Memory B cell (primary cell): ENCODE measurements around the gene MINDY1.

Experiments used
- ATAC-seq: fragments of 150-1000 bp; cut with Tn5 transposase; 2 replicates; pipeline ENCODE4 v1.10.0; 2021; ENCODE audit warnings: low read depth, mild to moderate bottlenecking, moderate library complexity
- DNase-seq, 2 donors: peaks; one replicate each; pipeline ENCODE4 v3.0.0; 2022; ENCODE audit warnings: low spot score in 2 of 2
- H3K27ac Mint-ChIP-seq: one replicate; pipeline ENCODE4 v1.8.0; 2022; ENCODE audit warnings: mild to moderate bottlenecking, moderate library complexity, mixed read lengths
- H3K27me3 Mint-ChIP-seq: one replicate; pipeline ENCODE4 v1.8.0; 2022; ENCODE audit warnings: mixed read lengths
- H3K36me3 Mint-ChIP-seq: one replicate; pipeline ENCODE4 v1.8.0; 2022; ENCODE audit warnings: mild to moderate bottlenecking, mixed read lengths
- H3K4me1 Mint-ChIP-seq: one replicate; pipeline ENCODE4 v1.8.0; 2022; ENCODE audit warnings: mixed read lengths
- H3K4me3 Mint-ChIP-seq: one replicate; pipeline ENCODE4 v1.8.0; 2022; ENCODE audit warnings: mild to moderate bottlenecking, moderate library complexity, mixed read lengths
- H3K9me3 Mint-ChIP-seq: one replicate; pipeline ENCODE4 v1.8.0; 2022; ENCODE audit warnings: mixed read lengths

Gene MINDY1

GRCh38 chr1:150971583-150972416 is 34.9 kb downstream of the MINDY1 start:
- Mint-ChIP-seq H3K36me3 (peaks cover 18% of the 10 kb centered on the region), H3K4me1 (peaks cover 33% of the 10 kb centered on the region)
- ATAC-seq: no peak

GRCh38 chr1:150970808-150971582 is 35.7 kb downstream of the MINDY1 start:
- Mint-ChIP-seq H3K4me1 (peaks cover 28% of the 10 kb centered on the region), H3K4me3 (no peak overlapping the region)
- no peak for ATAC-seq

More at GRCh38 chr1:150971583-150972416, 34.9 kb downstream of the MINDY1 start:
- H3K9me3 Mint-ChIP-seq: no peaks in the 10 kb centered on the region
- H3K4me3 Mint-ChIP-seq: peak overlapping the region; percentile 89
- DNase-seq: no peak
- H3K27ac Mint-ChIP-seq: peak overlapping the region; percentile 91
- no peaks in the 10 kb centered on the region for H3K27me3 Mint-ChIP-seq

GRCh38 chr1:150969626-150970025 is 37.1 kb downstream of the MINDY1 start:
- H3K27ac Mint-ChIP-seq: peak overlapping the region; percentile 56
- no peak for DNase-seq
- H3K4me3 Mint-ChIP-seq: no peak overlapping the region
- H3K36me3 Mint-ChIP-seq: peaks cover 24% of the 10 kb centered on the region
- H3K4me1 Mint-ChIP-seq: peaks cover 28% of the 10 kb centered on the region
- no peaks in the 10 kb centered on the region for H3K27me3 Mint-ChIP-seq
- ATAC-seq: no peak
- H3K9me3 Mint-ChIP-seq: no peaks in the 10 kb centered on the region

More at GRCh38 chr1:150970808-150971582, 35.7 kb downstream of the MINDY1 start:
- no peaks in the 10 kb centered on the region for H3K9me3 Mint-ChIP-seq
- H3K27ac Mint-ChIP-seq: peak overlapping the region; percentile 56
- H3K36me3 Mint-ChIP-seq: peaks cover 22% of the 10 kb centered on the region
- H3K27me3 Mint-ChIP-seq: no peaks in the 10 kb centered on the region
- no peak for DNase-seq

- H3K4me3 Mint-ChIP-seq: no peak overlapping the region
- peaks cover 26% of the 10 kb centered on the region for H3K4me1 Mint-ChIP-seq
- no peak for DNase-seq
- peaks cover 35% of the 10 kb centered on the region for H3K36me3 Mint-ChIP-seq
- H3K27ac Mint-ChIP-seq: peak overlapping the region; percentile 74
- no peak for ATAC-seq
- no peaks in the 10 kb centered on the region for H3K27me3 Mint-ChIP-seq
- no peaks in the 10 kb centered on the region for H3K9me3 Mint-ChIP-seq
Measured at GRCh38 chr1:150968491-150968890, 38.2 kb downstream of the MINDY1 start.

- peaks cover 40% of the 10 kb centered on the region for H3K36me3 Mint-ChIP-seq
- H3K27ac Mint-ChIP-seq: peak overlapping the region; percentile 74
- ATAC-seq: no peak
- no peaks in the 10 kb centered on the region for H3K9me3 Mint-ChIP-seq
- no peak overlapping the region for H3K4me3 Mint-ChIP-seq
- no peak for DNase-seq
- peaks cover 20% of the 10 kb centered on the region for H3K4me1 Mint-ChIP-seq
- H3K27me3 Mint-ChIP-seq: no peaks in the 10 kb centered on the region
Measured at GRCh38 chr1:150967936-150968335, 38.8 kb downstream of the MINDY1 start.

GRCh38 chr1:150966011-150966410 is 40.7 kb downstream of the MINDY1 start:
- ATAC-seq (no peak), DNase-seq (no peak)
- peaks cover 6% of the 10 kb centered on the region for H3K4me1 Mint-ChIP-seq
- H3K4me3 Mint-ChIP-seq: no peak overlapping the region
- no peak overlapping the region for H3K27ac Mint-ChIP-seq
- H3K27me3 Mint-ChIP-seq: no peaks in the 10 kb centered on the region
- peaks cover 45% of the 10 kb centered on the region for H3K36me3 Mint-ChIP-seq
- H3K9me3 Mint-ChIP-seq: no peaks in the 10 kb centered on the region

GRCh38 chr1:150965605-150966004 is 41.1 kb downstream of the MINDY1 start:
- DNase-seq: no peak
- H3K36me3 Mint-ChIP-seq: peaks cover 46% of the 10 kb centered on the region
- no peak overlapping the region for H3K27ac Mint-ChIP-seq
- peaks cover 2% of the 10 kb centered on the region for H3K4me1 Mint-ChIP-seq
- H3K9me3 Mint-ChIP-seq: no peaks in the 10 kb centered on the region
- no peaks in the 10 kb centered on the region for H3K27me3 Mint-ChIP-seq
- ATAC-seq: no peak
- H3K4me3 Mint-ChIP-seq: no peak overlapping the region

GRCh38 chr1:150964164-150964489 is 42.6 kb downstream of the MINDY1 start:
- H3K27ac Mint-ChIP-seq: peak overlapping the region; percentile 32

GRCh38 chr1:150963321-150964163 is 43.2 kb downstream of the MINDY1 start:
- no peaks in the 10 kb centered on the region for H3K4me1 Mint-ChIP-seq
- no peak overlapping the region for H3K4me3 Mint-ChIP-seq
- no peaks in the 10 kb centered on the region for H3K9me3 Mint-ChIP-seq
- no peak for ATAC-seq
- no peak for DNase-seq
- H3K36me3 Mint-ChIP-seq: peaks cover 52% of the 10 kb centered on the region
- H3K27ac Mint-ChIP-seq: peak overlapping the region; percentile 56
- H3K27me3 Mint-ChIP-seq: no peaks in the 10 kb centered on the region

More at GRCh38 chr1:150964164-150964489, 42.6 kb downstream of the MINDY1 start:
- Mint-ChIP-seq H3K27me3 (no peaks in the 10 kb centered on the region), H3K4me3 (no peak overlapping the region), H3K4me1 (no peaks in the 10 kb centered on the region), H3K36me3 (peaks cover 55% of the 10 kb centered on the region), H3K9me3 (no peaks in the 10 kb centered on the region)
- ATAC-seq (no peak), DNase-seq (no peak)

GRCh38 chr1:150961756-150962155 is 44.9 kb downstream of the MINDY1 start:
- H3K4me1 Mint-ChIP-seq: no peaks in the 10 kb centered on the region
- H3K9me3 Mint-ChIP-seq: no peaks in the 10 kb centered on the region
- H3K4me3 Mint-ChIP-seq: no peak overlapping the region
- peaks cover 44% of the 10 kb centered on the region for H3K36me3 Mint-ChIP-seq
- H3K27me3 Mint-ChIP-seq: no peaks in the 10 kb centered on the region
- DNase-seq (no peak), ATAC-seq (no peak)
- no peak overlapping the region for H3K27ac Mint-ChIP-seq

- H3K36me3 Mint-ChIP-seq: peaks cover 40% of the 10 kb centered on the region
- no peak overlapping the region for H3K4me3 Mint-ChIP-seq
- H3K27me3 Mint-ChIP-seq: no peaks in the 10 kb centered on the region
- ATAC-seq (no peak), DNase-seq (no peak)
- no peaks in the 10 kb centered on the region for H3K9me3 Mint-ChIP-seq
- H3K4me1 Mint-ChIP-seq: no peaks in the 10 kb centered on the region
- no peak overlapping the region for H3K27ac Mint-ChIP-seq
Measured at GRCh38 chr1:150960646-150961045, 46.1 kb downstream of the MINDY1 start.

GRCh38 chr1:150957666-150958065 is 49.0 kb downstream of the MINDY1 start:
- peaks cover 32% of the 10 kb centered on the region for H3K36me3 Mint-ChIP-seq

GRCh38 chr1:150955280-150955679 is 51.4 kb downstream of the MINDY1 start:
- H3K27ac Mint-ChIP-seq: no peak overlapping the region
- H3K27me3 Mint-ChIP-seq: no peaks in the 10 kb centered on the region
- DNase-seq (no peak), ATAC-seq (no peak)
- H3K4me3 Mint-ChIP-seq: no peak overlapping the region
- no peaks in the 10 kb centered on the region for H3K9me3 Mint-ChIP-seq
- H3K36me3 Mint-ChIP-seq: peaks cover 40% of the 10 kb centered on the region
- peaks cover 2% of the 10 kb centered on the region for H3K4me1 Mint-ChIP-seq

More at GRCh38 chr1:150957666-150958065, 49.0 kb downstream of the MINDY1 start:
- no peaks in the 10 kb centered on the region for H3K4me1 Mint-ChIP-seq
- H3K27ac Mint-ChIP-seq: no peak overlapping the region
- no peak overlapping the region for H3K4me3 Mint-ChIP-seq
- H3K9me3 Mint-ChIP-seq: no peaks in the 10 kb centered on the region
- ATAC-seq (no peak), DNase-seq (no peak)
- no peaks in the 10 kb centered on the region for H3K27me3 Mint-ChIP-seq

- Mint-ChIP-seq H3K4me3 (no peak overlapping the region), H3K4me1 (peaks cover 2% of the 10 kb centered on the region), H3K27me3 (no peaks in the 10 kb centered on the region), H3K9me3 (no peaks in the 10 kb centered on the region), H3K36me3 (peaks cover 39% of the 10 kb centered on the region), H3K27ac (no peak overlapping the region)
- ATAC-seq: no peak
- no peak for DNase-seq
Measured at GRCh38 chr1:150954708-150955107, 52.0 kb downstream of the MINDY1 start.
